PC-9 (cell line): Measurements from ENCODE around the gene PCDHGA1. TPM values are rescaled to one million over a fixed set of nuclear protein-coding genes. Genes with fewer than 3 reads are reported as not detected.
"Not testable (repeated sequence)": the region's sequence is repeated elsewhere in the genome, so short reads cannot be mapped to it uniquely, and the experiment has no call there.

Source experiments
- BruUV-seq: library from RNA; stranded (reverse); fragments of 400-500 nt; replicated peaks from 2 replicates; lab custom pipeline; 2021; lab: Mats Ljungman, UMichigan
- CTCF ChIA-PET: fragments of 300-600 bp; sonication (Branson Sonifier 250); formaldehyde crosslinking; loops from one replicate; lab custom pipeline; 2022; ENCODE audit warnings: antibody characterized with exemption; lab: Charles Lee
- POLR2A ChIA-PET: fragments of 300-600 bp; sonication (Branson Sonifier 250); formaldehyde crosslinking; loops from one replicate; lab custom pipeline; 2022; ENCODE audit warnings: antibody characterized with exemption; ENCODE audit not compliant: unreplicated experiment; lab: Charles Lee
- DNase-seq, 2 experiments: peaks; one replicate each; pipeline versions ENCODE4 v3.0.0 to v3.0.0-alpha.2; 2015 to 2022; ENCODE audit warnings: mixed read lengths in 1 of 2
- H2AFZ ChIP-seq: fragments of 200-600 bp; sonication (generic); 2 replicates; pipeline ENCODE4 v1.8.1; 2017; ENCODE audit warnings: antibody characterized with exemption
- H3F3A ChIP-seq: fragments of 200-600 bp; sonication (generic); 2 replicates; pipeline ENCODE4 v1.8.1; 2017; ENCODE audit warnings: antibody characterized with exemption, mild to moderate bottlenecking, low read depth; ENCODE audit not compliant: insufficient read depth
- H3K27ac ChIP-seq: fragments of 200-600 bp; sonication (generic); 2 replicates; pipeline ENCODE4 v1.6.1; 2016; ENCODE audit warnings: mixed run types
- H3K27me3 ChIP-seq: fragments of 200-600 bp; sonication (generic); 2 replicates; pipeline ENCODE4 v1.6.1; 2016; ENCODE audit warnings: low read depth, mixed run types; ENCODE audit not compliant: insufficient read depth
- H3K36me3 ChIP-seq: fragments of 200-600 bp; sonication (generic); 2 replicates; pipeline ENCODE4 v1.6.1; 2016; ENCODE audit warnings: low read depth, mixed run types
- H3K4me1 ChIP-seq: fragments of 200-600 bp; sonication (generic); replicated peaks from 2 replicates; pipeline ENCODE4 v1.6.1; 2016; ENCODE audit warnings: mixed run types; ENCODE audit not compliant: insufficient read depth
- H3K4me2 ChIP-seq: fragments of 200-600 bp; sonication (generic); 2 replicates; pipeline ENCODE4 v1.6.1; 2017; ENCODE audit warnings: mixed run types
- H3K4me3 ChIP-seq: fragments of 200-600 bp; sonication (generic); 2 replicates; pipeline ENCODE4 v1.6.1; 2016; ENCODE audit warnings: mixed run types
- H3K79me2 ChIP-seq: fragments of 200-600 bp; sonication (generic); 2 replicates; pipeline ENCODE4 v1.6.1; 2017; ENCODE audit warnings: low read depth, mixed run types
- H3K9me2 ChIP-seq: fragments of 200-600 bp; sonication (generic); 2 replicates; pipeline ENCODE4 v1.8.1; 2017; ENCODE audit warnings: mild to moderate bottlenecking; ENCODE audit not compliant: insufficient read depth
- H3K9me3 ChIP-seq: fragments of 200-600 bp; sonication (generic); 2 replicates; pipeline ENCODE4 v1.8.1; 2016; ENCODE audit warnings: low read depth; ENCODE audit not compliant: insufficient read depth
- H4K20me1 ChIP-seq: fragments of 200-600 bp; sonication (generic); 2 replicates; pipeline ENCODE4 v1.8.1; 2017; ENCODE audit not compliant: insufficient read depth
- EZH2 ChIP-seq: fragments of 200-600 bp; sonication (generic); IDR thresholded peaks from 2 replicates; pipeline ENCODE4 v1.8.0; 2017; ENCODE audit warnings: antibody characterized with exemption, low read depth
- intact Hi-C: fragments of 100-400 bp; cut with micrococcal nuclease; formaldehyde crosslinking; loops from one replicate; pipeline ENCODE4 v1.10.0; 2022; ENCODE audit not compliant: unreplicated experiment
- total RNA-seq: library from RNA; stranded (reverse); gene quantifications from 2 replicates; pipeline ENCODE4 v1.2.3, GENCODE V29; 2021
- TF ChIP-seq, protein P1 (sequence below): fragments of 200-600 bp; sonication (generic); conservative IDR thresholded peaks from 2 replicates; pipeline ENCODE4 v1.6.1; 2017; ENCODE audit warnings: mixed run types, antibody characterized with exemption, mild to moderate bottlenecking, moderate library complexity

Gene PCDHGA1
- total RNA-seq, 1 experiment from 2014 or later = 0.07 TPM

DNA sequence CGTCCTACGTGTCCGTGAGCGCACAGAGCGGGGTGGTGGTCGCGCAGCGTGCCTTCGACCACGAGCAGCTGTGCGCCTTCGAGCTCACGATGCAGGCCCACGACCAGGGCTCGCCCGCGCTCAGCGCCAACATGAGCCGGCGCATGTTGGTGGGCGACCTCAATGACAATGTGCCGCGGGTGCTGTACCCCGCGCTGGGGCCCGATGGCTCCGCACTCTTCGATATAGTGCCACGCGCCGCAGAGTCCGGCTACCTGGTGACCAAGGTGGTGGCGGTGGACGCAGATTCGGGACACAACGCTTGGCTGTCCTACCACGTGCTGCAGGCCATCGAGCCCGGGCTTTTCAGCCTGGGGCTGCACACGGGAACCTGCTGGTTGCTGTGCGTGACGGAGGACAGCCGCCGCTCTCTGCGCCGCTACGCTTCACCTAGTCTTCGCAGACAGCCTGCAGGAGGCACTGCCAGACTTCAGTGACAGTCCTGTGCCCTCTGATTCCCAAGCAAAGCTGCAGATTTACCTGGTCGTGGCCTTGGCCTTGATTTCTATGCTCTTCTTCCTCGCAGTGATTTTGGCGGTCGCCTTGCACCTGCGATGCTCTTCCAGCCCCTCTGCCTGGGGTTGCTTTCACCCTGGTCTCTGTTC, 97.6 kb downstream of the PCDHGA1 start:
- no TSS peak for BruUV-seq

DNA sequence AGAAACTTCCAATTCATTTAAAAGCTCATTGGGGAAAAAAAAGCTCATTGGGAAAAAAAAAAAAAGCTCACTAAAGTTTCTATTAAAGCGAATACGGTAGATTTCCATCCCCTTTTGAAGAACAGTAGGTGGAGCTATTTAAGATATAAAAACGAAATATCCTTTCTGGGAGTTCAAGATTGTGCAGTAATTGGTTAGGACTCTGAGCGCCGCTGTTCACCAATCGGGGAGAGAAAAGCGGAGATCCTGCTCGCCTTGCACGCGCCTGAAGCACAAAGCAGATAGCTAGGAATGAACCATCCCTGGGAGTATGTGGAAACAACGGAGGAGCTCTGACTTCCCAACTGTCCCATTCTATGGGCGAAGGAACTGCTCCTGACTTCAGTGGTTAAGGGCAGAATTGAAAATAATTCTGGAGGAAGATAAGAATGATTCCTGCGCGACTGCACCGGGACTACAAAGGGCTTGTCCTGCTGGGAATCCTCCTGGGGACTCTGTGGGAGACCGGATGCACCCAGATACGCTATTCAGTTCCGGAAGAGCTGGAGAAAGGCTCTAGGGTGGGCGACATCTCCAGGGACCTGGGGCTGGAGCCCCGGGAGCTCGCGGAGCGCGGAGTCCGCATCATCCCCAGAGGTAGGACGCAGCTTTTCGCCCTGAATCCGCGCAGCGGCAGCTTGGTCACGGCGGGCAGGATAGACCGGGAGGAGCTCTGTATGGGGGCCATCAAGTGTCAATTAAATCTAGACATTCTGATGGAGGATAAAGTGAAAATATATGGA, 100.2 kb downstream of the PCDHGA1 start, which contains the start of gene PCDHGA12:
PCDHGA12 (plus strand) TSS at position 176 of the 782 bp plus-strand sequence; CDS start at position 429, 253 bp downstream.
- H3K4me3 ChIP-seq = no peak within 1 kb of the TSS
- no peak within 1 kb of the TSS for H3K4me2 ChIP-seq
- H3K79me2 ChIP-seq = no peaks in the 10 kb centered on the region
- no peaks in the 10 kb centered on the region for H4K20me1 ChIP-seq
- no TSS peak for BruUV-seq
- H3K9me3 ChIP-seq = 0 out of 2 replicates have a peak, but pooled peaks cover 3% of the 10 kb centered on the region
- POLR2A ChIA-PET = interaction anchor here (0.6 kb wide), 1 partner anchor 43 kb away, joined by 3 read pairs; no protein-coding TSS in a partner anchor
- no peak for TF ChIP-seq EZH2
- no peak within 1 kb of the TSS for H2AFZ ChIP-seq
- H3K36me3 ChIP-seq = no peaks in the 10 kb centered on the region
- intact Hi-C loops = no loop called here
- H3K27me3 ChIP-seq = peaks cover 28% of the 10 kb centered on the region
- no peaks in the 10 kb centered on the region for H3K4me1 ChIP-seq
- no peak within 1 kb of the TSS for H3K27ac ChIP-seq
- H3F3A ChIP-seq = no peaks in the 10 kb centered on the region
- no peaks in the 10 kb centered on the region for H3K9me2 ChIP-seq
- CTCF ChIA-PET = interaction anchor here (0.6 to 1.0 kb wide), 5 partner anchors 45 to 312 kb away, joined by 3 to 6 read pairs (median 4); no protein-coding TSS in a partner anchor
- DNase-seq = peak in 1 of 2 experiments; percentile 9

More for the DNA sequence above, 97.6 kb downstream of the PCDHGA1 start:
- Histone ChIP-seq H3K79me2 (no peaks in the 10 kb centered on the region), H3K4me3 (no peak overlapping the region), H3K27me3 (peaks cover 32% of the 10 kb centered on the region), H3K9me2 (no peaks in the 10 kb centered on the region), H3K4me1 (no peaks in the 10 kb centered on the region), H4K20me1 (no peaks in the 10 kb centered on the region), H2AFZ (no peak overlapping the region), H3K9me3 (0 out of 2 replicates have a peak, but pooled peaks cover 3% of the 10 kb centered on the region), H3K27ac (no peak overlapping the region), H3K4me2 (no peak overlapping the region), H3K36me3 (no peaks in the 10 kb centered on the region), H3F3A (no peaks in the 10 kb centered on the region)
- no peak for TF ChIP-seq EZH2
- TF ChIP-seq, protein P1, sequence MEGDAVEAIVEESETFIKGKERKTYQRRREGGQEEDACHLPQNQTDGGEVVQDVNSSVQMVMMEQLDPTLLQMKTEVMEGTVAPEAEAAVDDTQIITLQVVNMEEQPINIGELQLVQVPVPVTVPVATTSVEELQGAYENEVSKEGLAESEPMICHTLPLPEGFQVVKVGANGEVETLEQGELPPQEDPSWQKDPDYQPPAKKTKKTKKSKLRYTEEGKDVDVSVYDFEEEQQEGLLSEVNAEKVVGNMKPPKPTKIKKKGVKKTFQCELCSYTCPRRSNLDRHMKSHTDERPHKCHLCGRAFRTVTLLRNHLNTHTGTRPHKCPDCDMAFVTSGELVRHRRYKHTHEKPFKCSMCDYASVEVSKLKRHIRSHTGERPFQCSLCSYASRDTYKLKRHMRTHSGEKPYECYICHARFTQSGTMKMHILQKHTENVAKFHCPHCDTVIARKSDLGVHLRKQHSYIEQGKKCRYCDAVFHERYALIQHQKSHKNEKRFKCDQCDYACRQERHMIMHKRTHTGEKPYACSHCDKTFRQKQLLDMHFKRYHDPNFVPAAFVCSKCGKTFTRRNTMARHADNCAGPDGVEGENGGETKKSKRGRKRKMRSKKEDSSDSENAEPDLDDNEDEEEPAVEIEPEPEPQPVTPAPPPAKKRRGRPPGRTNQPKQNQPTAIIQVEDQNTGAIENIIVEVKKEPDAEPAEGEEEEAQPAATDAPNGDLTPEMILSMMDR = no peak
- intact Hi-C loops = no loop called here
- DNase-seq = no peak
- ChIA-PET POLR2A (no interaction called here), CTCF (no interaction called here)

DNA sequence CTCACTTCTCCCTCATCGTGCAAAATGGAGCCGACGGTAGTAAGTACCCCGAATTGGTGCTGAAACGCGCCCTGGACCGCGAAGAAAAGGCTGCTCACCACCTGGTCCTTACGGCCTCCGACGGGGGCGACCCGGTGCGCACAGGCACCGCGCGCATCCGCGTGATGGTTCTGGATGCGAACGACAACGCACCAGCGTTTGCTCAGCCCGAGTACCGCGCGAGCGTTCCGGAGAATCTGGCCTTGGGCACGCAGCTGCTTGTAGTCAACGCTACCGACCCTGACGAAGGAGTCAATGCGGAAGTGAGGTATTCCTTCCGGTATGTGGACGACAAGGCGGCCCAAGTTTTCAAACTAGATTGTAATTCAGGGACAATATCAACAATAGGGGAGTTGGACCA, 101.0 kb downstream of the PCDHGA1 start:
- peaks cover 27% of the 10 kb centered on the region for H3K27me3 ChIP-seq
- no peak for DNase-seq
- 0 out of 2 replicates have a peak, but pooled peaks cover 3% of the 10 kb centered on the region for H3K9me3 ChIP-seq
- ChIA-PET CTCF (interaction anchor here (0.6 kb wide), 1 partner anchor 313 kb away, joined by 6 read pairs; no protein-coding TSS in a partner anchor), POLR2A (no interaction called here)
- H3K36me3 ChIP-seq = no peaks in the 10 kb centered on the region
- H3K4me1 ChIP-seq = no peaks in the 10 kb centered on the region
- H3K27ac ChIP-seq = no peak overlapping the region
- intact Hi-C loops = no loop called here
- H3K4me3 ChIP-seq = no peak overlapping the region
- H3K9me2 ChIP-seq = no peaks in the 10 kb centered on the region
- no peaks in the 10 kb centered on the region for H3K79me2 ChIP-seq
- no TSS peak for BruUV-seq
- no peak overlapping the region for H2AFZ ChIP-seq
- no peaks in the 10 kb centered on the region for H3F3A ChIP-seq
- TF ChIP-seq, protein P1 = no peak
- TF ChIP-seq EZH2 = no peak
- H4K20me1 ChIP-seq = no peaks in the 10 kb centered on the region
- no peak overlapping the region for H3K4me2 ChIP-seq

DNA sequence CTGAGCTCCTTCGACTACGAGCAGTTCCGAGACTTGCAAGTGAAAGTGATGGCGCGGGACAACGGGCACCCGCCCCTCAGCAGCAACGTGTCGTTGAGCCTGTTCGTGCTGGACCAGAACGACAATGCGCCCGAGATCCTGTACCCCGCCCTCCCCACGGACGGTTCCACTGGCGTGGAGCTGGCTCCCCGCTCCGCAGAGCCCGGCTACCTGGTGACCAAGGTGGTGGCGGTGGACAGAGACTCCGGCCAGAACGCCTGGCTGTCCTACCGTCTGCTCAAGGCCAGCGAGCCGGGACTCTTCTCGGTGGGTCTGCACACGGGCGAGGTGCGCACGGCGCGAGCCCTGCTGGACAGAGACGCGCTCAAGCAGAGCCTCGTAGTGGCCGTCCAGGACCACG, 102.0 kb downstream of the PCDHGA1 start:
- H3K27ac ChIP-seq, BruUV-seq, DNase-seq, H3K9me3 ChIP-seq, H3K79me2 ChIP-seq, H3F3A ChIP-seq, intact Hi-C loops, H3K4me2 ChIP-seq, H4K20me1 ChIP-seq, POLR2A ChIA-PET, H3K4me1 ChIP-seq, H3K9me2 ChIP-seq, H3K36me3 ChIP-seq, H3K4me3 ChIP-seq, H2AFZ ChIP-seq, CTCF ChIA-PET: not testable (repeated sequence)
- peaks cover 20% of the 10 kb centered on the region; the same call in 1 of the 2 replicates for H3K27me3 ChIP-seq

DNA sequence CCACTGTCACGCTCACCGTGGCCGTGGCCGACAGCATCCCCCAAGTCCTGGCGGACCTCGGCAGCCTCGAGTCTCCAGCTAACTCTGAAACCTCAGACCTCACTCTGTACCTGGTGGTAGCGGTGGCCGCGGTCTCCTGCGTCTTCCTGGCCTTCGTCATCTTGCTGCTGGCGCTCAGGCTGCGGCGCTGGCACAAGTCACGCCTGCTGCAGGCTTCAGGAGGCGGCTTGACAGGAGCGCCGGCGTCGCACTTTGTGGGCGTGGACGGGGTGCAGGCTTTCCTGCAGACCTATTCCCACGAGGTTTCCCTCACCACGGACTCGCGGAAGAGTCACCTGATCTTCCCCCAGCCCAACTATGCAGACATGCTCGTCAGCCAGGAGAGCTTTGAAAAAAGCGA, 102.4 kb downstream of the PCDHGA1 start:
- H2AFZ ChIP-seq, intact Hi-C loops, H3K36me3 ChIP-seq, CTCF ChIA-PET, H4K20me1 ChIP-seq, H3K9me3 ChIP-seq, H3K4me2 ChIP-seq, H3K4me3 ChIP-seq, H3K4me1 ChIP-seq, POLR2A ChIA-PET, H3K9me2 ChIP-seq, H3K27ac ChIP-seq, BruUV-seq, H3F3A ChIP-seq, H3K79me2 ChIP-seq, DNase-seq: not testable (repeated sequence)
- peaks cover 20% of the 10 kb centered on the region; the same call in 1 of the 2 replicates for H3K27me3 ChIP-seq
